ENCODE data around the gene FUNDC2. TPM values are rescaled to one million over a fixed set of nuclear protein-coding genes. Genes with fewer than 3 reads are reported as not detected.

The FUNDC2 gene
- total RNA-seq, 1 donor from 2014 or later = 62.0 TPM

DNA sequence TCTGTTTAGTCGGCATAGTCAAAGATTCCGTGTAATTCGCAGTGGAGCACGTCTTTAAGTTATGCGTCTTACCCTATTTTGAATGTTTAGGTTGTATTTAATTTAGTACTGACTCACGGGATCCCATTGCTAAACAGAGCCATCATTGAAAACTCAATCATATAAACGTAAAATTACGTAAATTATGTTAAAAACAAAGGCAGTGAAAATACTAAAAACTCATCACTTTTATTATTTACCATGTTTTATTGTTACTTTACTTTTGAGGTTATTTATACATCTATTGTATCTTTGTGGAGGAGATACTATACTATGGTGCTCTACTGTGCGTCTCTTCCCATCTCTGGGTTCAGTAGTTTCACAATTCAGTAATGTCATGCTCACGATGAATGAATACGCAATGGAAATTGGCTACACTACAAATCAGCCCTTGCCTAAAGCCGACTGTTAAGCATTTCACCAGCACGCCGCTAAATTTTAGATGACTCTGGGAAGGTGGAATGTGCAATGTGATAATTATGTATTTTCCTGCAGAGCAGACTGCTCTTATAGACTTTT, 944 bp downstream of the FUNDC2 start:
- intact Hi-C loops (cut with micrococcal nuclease) = loop anchor here (1.0 to 5.0 kb wide), 4 partner anchors 44 to 235 kb away; partner anchors contain the start of genes BRCC3, CMC4, MTCP1 and RAB39B
- DNase-seq (no peak), ATAC-seq (ENCODE audit: low read depth) (no peak)
- H3K36me3 Mint-ChIP-seq (ENCODE audit: low read depth) = no peaks in the 10 kb centered on the region
- ChIA-PET CTCF (interaction anchor here (1.2 to 1.4 kb wide), 3 partner anchors 28 to 43 kb away, joined by 3 to 6 read pairs (median 4); no protein-coding TSS in a partner anchor), POLR2A (interaction anchor here (1.4 to 2.0 kb wide), 6 partner anchors 9 to 188 kb away, joined by 3 to 14 read pairs (median 6); partner anchors contain the start of genes BRCC3 and VBP1)
- H3K4me3 Mint-ChIP-seq = peak overlapping the region; percentile 87
- peaks cover 21% of the 10 kb centered on the region for H3K4me1 Mint-ChIP-seq
- H3K27me3 Mint-ChIP-seq = no peaks in the 10 kb centered on the region
- peak overlapping the region; percentile 93 for H3K27ac Mint-ChIP-seq
- TF ChIP-seq, protein P1, sequence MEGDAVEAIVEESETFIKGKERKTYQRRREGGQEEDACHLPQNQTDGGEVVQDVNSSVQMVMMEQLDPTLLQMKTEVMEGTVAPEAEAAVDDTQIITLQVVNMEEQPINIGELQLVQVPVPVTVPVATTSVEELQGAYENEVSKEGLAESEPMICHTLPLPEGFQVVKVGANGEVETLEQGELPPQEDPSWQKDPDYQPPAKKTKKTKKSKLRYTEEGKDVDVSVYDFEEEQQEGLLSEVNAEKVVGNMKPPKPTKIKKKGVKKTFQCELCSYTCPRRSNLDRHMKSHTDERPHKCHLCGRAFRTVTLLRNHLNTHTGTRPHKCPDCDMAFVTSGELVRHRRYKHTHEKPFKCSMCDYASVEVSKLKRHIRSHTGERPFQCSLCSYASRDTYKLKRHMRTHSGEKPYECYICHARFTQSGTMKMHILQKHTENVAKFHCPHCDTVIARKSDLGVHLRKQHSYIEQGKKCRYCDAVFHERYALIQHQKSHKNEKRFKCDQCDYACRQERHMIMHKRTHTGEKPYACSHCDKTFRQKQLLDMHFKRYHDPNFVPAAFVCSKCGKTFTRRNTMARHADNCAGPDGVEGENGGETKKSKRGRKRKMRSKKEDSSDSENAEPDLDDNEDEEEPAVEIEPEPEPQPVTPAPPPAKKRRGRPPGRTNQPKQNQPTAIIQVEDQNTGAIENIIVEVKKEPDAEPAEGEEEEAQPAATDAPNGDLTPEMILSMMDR (IDR thresholded peaks at IDR 0.05) = no peak
- no peaks in the 10 kb centered on the region for H3K9me3 Mint-ChIP-seq

DNA sequence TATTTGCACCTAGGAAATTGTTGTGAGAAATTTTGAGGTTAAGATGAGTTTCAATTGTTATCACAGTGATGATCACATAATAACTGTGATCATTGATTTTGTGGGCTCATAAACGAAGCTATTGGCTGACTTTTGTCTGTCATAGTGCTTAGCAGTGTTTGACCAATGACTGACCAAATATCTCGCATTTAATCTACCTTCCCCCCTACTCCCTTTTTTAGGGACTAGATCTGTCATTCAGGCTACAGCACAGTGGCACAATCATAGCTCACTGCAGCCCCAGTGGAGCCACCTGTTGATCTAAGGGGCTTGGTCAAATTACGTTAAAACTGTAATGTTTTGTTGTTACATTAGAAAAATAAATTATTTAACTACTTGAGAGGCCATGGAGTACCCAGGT, 1.5 kb downstream of the FUNDC2 start:
- Mint-ChIP-seq H3K4me3 (peak overlapping the region; percentile 87), H3K9me3 (no peaks in the 10 kb centered on the region), H3K27me3 (no peaks in the 10 kb centered on the region), H3K4me1 (peaks cover 21% of the 10 kb centered on the region), H3K36me3 (ENCODE audit: low read depth) (no peaks in the 10 kb centered on the region), H3K27ac (no peak overlapping the region)
- TF ChIP-seq, protein P1 (IDR thresholded peaks at IDR 0.05) = no peak
- ATAC-seq (ENCODE audit: low read depth) = no peak
- intact Hi-C loops (cut with micrococcal nuclease) = loop anchor here (5.0 kb wide), 2 partner anchors 201 to 234 kb away; partner anchors contain the start of gene RAB39B
- no peak for DNase-seq
- POLR2A ChIA-PET = interaction anchor here (2.0 kb wide), 1 partner anchor 9 kb away, joined by 5 read pairs; no protein-coding TSS in a partner anchor
- CTCF ChIA-PET = no interaction called here

DNA sequence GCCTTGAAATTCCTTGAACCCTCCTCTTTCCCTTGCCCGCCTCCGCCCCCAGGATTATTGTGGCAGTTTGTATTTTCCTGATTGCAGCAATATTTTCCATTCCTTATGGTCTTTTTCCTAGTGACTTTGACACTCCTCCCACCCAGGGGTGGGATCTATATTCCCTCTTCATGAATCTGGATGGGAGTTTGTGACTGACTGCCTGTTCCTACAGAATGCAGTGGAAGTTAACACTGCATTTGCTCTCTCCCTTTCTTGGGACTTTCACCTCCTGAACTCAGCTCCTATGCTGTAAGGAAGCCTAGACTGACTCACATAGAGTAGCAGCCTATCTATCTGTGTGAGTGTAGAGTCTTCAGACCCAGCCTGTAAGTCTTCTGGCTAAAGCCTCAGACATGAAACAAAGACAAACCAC, 2.2 kb downstream of the FUNDC2 start:
- Mint-ChIP-seq H3K4me1 (peaks cover 21% of the 10 kb centered on the region), H3K9me3 (no peaks in the 10 kb centered on the region), H3K27me3 (no peaks in the 10 kb centered on the region), H3K27ac (peak overlapping the region; percentile 12), H3K36me3 (ENCODE audit: low read depth) (no peaks in the 10 kb centered on the region), H3K4me3 (peak overlapping the region; percentile 19)
- DNase-seq (no peak), ATAC-seq (ENCODE audit: low read depth) (no peak)
- CTCF ChIA-PET = no interaction called here
- intact Hi-C loops (cut with micrococcal nuclease) = loop anchor here (5.0 kb wide), 2 partner anchors 202 to 233 kb away; partner anchors contain the start of gene RAB39B
- TF ChIP-seq, protein P1 (IDR thresholded peaks at IDR 0.05) = no peak
- POLR2A ChIA-PET = interaction anchor here (0.7 kb wide), 1 partner anchor 1362 kb away, joined by 3 read pairs; no protein-coding TSS in a partner anchor

DNA sequence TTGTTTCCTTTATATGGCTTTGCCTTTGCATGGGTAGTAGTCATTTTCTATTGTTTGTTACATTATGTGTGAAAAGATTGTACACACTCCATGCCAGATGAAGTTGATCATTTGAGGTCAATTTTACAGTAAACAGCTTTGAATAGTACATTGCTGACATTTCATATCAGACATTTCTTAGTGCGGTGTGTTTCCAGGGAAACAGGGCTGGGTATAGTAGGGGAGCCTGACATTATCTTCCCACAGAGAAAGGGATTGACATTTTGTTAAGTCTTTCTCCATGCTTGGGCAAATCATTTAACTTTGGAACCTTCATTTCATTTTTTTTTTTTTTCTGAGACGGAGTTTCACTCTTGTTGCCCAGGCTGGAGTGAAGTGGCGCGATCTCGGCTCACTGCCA, 5.0 kb downstream of the FUNDC2 start:
- intact Hi-C loops (cut with micrococcal nuclease) = no loop called here
- H3K27ac Mint-ChIP-seq = no peak overlapping the region
- peaks cover 21% of the 10 kb centered on the region for H3K4me1 Mint-ChIP-seq
- H3K27me3 Mint-ChIP-seq = no peaks in the 10 kb centered on the region
- H3K4me3 Mint-ChIP-seq = no peak overlapping the region
- TF ChIP-seq, protein P1 (IDR thresholded peaks at IDR 0.05) = no peak
- ChIA-PET POLR2A (no interaction called here), CTCF (interaction anchor here (0.8 kb wide), 1 partner anchor 25 kb away, joined by 4 read pairs; no protein-coding TSS in a partner anchor)
- DNase-seq = no peak
- H3K9me3 Mint-ChIP-seq = no peaks in the 10 kb centered on the region
- ATAC-seq (ENCODE audit: low read depth) = no peak
- peaks cover 20% of the 10 kb centered on the region for H3K36me3 Mint-ChIP-seq (ENCODE audit: low read depth)

DNA sequence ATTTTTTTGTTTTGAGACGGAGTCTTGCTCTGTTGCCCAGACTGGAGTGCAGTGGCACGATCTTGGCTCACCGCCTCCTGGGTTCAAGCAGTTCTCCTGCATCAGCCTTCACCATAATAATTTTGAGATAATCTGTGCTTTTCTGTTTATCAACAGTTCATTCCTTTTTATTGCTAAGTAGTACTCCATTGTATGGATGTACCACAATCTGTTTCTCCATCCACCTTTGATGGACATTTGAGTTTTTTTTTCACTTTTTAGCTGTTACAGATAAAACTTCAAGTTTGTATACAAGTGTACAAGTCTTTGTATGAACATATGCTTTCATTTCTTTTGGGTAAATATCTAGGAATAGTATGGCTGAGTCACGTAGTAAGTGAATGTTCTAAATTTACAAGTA, 9.0 kb downstream of the FUNDC2 start:
- Mint-ChIP-seq H3K36me3 (ENCODE audit: low read depth) (peaks cover 31% of the 10 kb centered on the region), H3K4me3 (no peak overlapping the region), H3K27ac (no peak overlapping the region), H3K4me1 (peaks cover 14% of the 10 kb centered on the region), H3K9me3 (no peaks in the 10 kb centered on the region), H3K27me3 (no peaks in the 10 kb centered on the region)
- intact Hi-C loops (cut with micrococcal nuclease) = no loop called here
- DNase-seq = no peak
- TF ChIP-seq, protein P1 (IDR thresholded peaks at IDR 0.05) = no peak
- CTCF ChIA-PET = no interaction called here
- no peak for ATAC-seq (ENCODE audit: low read depth)
- POLR2A ChIA-PET = no interaction called here

Data from activated B cell treated with CpG ODN at 0.5 μM for 24 hours (primary cell).